ENCODE measurements around the gene RAB11A.

The RAB11A gene

DNA sequence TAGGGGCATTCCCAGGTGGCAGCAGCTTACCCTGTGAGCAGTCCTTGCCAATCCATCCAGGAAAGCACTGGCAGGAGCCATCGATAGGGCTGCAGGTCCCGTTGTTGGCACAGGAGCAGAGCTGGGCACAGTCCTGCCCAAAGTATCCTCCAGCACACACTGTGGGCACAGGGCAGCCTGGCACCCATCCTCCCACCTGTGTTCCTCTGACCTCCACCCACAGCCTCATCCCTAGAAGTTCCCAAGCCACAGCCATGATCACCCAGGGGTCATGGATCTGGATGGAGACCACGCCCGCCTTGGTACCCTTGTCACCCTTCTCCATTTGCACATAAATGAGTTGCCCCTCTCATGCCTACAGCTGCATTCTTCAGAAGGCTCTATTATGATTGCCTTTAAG lies 48.6 kb downstream of the RAB11A start:
- no peak for DNase-seq

DNA sequence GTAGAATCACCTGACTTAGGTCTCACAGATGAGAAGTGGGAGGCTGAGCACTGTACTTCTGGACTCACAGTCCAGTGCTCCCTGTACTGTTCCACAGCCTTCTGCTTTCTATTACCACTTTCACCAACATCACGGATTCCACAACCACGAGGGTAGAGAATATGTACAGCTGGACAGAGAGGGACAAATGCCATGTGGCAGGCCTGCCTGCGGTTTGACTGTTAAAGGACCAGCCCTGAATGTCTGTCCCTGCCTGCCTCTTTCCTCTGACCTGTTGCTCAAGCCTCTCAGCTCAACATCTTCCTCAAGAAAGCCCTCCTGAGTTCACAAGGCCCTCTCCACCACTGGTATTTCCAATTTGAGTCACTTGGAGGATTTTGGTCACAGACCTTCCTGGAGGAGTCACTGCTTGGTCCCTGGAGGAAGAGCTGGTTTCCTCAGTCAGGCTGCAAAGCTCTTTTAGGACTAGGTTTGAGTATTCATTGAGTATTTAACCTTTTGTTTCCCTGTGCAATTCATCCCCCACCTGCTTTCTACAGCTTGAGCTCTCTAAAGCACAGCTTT lies 49.1 kb downstream of the RAB11A start:
- DNase-seq, result no peak

DNA sequence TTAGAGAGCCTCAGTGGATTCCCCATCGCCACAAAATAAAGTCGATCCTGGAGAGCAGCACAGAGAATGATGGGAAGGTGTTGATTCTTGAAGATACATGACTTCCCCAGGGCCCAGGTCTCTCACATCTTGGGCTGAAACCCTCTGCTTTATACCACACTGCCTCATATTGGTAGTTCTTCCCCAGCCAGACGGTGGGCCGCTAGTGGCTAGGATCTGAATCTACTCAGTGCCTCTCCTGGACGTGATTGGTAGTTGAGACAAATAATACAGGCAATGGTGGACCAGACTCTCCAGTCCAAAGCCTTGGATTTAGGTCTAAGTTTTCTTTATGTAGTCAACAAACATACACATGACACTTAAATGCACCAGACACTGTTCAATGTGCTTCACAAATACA lies 49.7 kb downstream of the RAB11A start:
- DNase-seq, result no peak

DNA sequence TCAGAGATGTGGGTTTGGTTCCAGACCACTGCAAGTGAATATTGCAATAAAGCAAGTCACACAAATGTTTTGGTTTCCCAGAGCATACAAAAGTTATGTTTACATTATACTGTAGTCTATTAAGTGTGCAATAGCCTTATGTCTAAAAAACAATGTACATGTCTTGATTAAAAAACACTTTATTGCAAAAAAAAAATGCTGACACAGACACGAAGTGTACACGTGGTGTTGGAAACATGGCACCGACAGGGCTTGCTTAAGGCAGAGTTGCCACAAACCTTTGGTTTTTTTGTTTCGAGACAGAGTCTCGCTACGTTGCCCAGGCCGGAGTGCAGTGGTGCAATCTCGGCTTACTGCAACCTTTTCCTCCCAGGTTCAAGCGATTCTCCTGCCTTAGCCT lies 50.1 kb downstream of the RAB11A start:
- no peak for DNase-seq

DNA sequence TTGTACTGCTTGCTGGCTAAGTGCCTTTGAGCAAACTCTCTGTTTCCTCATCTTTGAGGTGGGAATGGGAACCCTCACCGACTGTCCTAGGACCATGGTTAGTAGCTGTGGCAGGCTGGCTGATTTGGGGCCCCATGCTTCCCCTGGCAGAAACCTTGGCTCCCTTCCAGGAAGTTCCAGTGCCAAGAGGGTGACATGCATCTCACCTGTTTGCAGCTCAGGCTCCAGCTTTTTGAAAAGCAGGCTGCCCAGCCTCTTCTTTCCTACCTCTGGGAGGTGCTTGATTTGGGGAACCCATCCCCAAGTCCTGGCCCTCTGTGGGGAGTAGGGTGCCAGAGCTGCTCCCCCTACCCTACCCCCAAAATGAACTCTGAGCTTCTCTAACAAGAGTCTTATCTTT lies 50.8 kb downstream of the RAB11A start:
- DNase-seq, result no peak

DNA sequence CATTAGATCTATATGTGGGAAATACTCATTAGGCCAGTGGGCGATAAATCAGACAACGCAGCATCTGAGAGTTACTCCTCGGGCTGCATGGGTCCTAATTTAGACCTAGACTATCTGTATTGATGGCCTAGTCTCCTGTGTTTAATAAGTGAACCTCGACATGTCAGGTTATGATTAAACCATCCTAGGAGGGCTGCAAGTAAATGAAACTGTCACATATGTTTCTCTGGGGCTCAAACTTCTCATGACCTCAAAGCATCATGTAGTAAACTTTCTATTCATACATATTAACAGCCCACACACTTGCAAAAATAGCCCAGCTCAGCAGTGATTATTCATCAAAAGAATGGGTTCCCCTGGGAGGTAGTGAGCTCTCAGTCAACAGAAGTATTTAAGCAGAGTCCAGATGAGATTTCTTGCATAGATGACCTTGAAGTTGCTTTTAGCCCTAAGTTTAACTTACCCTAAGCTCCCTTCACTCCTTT lies 51.6 kb downstream of the RAB11A start:
- DNase-seq, result no peak

DNA sequence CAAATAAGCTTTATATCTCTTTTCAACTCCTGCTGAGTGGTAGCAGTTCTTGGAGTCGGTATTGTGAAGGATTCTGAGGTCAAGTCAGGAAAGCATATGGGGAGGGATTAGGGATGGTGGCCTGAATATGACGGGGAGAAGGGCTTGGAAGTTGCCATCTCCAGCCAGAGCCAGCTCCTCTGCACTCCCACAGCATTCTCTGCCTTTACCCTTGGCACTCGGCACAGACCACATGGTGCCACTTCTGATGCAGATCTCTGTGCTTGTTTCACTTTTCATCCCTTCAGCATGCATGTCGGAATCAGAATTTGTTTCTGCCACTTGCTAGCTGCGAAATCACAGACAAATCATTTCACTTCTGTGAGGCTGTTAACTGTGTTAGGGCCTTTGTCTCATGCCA lies 52.5 kb downstream of the RAB11A start:
- DNase-seq, result no peak

DNA sequence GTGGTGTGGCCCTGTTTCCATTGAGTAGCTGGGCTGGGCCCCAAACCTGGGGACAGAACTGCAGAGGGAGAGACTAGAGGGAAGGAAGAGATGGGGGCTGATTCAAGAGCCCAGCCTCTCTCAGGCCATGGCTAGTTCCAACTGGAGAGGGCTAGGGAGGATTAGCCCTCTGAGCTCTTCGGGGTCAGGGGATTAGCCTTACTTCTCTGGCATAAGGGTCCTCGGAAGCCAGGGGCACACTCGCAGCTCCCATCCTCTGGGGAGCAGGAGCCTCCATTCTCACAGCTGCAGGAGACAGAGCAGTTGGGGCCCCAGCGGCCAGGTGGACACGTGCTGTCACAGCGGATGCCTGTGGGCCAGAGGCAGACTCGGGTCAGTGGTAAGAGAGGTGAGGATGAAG lies 53.3 kb downstream of the RAB11A start:
- DNase-seq, result no peak

DNA sequence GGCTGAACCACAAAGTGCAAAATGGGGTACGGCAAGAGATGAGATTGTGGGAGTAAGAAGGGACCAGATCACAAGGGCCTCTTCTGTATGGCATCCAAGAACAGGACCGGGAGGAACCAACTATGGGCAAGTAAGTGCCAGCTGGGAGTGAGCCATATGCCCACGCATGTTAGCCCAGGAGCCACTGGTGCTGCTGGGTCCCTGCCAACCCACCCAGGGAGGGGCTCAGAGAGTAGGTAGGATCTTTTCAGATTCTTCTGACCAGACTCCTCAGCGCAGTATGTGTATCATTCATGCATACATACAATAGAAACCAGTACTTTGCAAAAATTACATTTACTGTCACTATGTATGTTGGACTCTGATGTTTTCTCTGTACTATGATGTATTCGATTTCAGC lies 54.0 kb downstream of the RAB11A start:
- DNase-seq, result no peak

DNA sequence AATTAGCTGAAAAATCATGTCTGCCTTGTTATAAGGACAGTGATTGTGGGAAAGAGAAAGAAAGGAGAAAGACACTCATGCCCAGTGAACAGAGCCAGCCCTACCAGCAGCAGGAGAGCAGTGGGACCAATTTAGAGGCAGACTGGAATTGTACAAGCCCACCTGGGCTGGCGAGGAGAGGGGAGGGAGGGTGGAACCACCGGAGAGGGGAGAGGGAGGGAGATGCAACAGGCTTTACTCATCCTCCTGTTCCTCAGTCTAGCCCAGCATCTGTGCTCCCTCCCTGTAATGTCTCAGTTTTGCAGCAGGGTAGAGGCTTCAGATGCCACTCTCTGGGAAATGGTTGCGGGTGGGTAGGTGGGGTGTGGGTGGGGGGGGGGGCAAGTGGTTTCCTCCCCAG lies 54.7 kb downstream of the RAB11A start:
- no peak for DNase-seq

DNA sequence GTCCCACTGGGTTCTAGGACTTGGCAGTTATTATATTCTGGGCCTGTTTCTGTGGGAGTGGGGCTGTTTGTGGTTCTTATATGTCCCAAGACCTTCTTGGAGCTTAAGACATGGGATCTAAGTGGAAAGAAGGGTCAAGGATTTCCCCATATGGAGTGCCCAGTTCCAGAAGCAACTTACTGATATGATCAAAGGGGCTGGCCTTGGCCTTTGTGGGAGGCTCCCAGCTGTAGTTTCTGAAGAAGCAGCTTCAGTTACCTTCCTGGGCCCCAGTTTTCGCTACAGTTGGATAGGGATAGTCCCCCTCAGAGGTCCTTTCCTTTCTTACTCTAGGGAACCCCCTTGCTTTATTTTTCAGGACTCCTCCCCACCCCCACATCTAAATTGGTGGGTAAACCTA lies 56.0 kb downstream of the RAB11A start:
- DNase-seq, result no peak

DNA sequence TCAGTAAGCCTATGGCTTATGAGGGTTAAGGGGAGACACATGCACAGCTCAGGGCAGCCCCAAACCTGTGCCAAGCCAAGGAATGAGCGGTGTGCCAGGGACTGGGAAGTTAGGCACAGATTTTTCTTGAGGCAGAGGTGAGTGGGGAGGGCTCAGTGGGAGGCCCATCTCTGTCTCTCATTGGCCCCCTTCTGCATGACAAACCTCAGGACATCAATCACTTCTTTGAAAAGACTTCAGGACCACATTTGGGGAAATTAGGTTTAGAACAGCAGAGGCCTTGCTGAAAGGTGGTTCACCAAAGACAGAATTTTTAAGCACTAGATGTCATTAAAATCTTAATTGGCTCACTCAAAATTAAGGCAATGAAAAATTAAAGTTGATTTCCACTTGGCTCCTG lies 57.2 kb downstream of the RAB11A start:
- DNase-seq, result no peak

DNA sequence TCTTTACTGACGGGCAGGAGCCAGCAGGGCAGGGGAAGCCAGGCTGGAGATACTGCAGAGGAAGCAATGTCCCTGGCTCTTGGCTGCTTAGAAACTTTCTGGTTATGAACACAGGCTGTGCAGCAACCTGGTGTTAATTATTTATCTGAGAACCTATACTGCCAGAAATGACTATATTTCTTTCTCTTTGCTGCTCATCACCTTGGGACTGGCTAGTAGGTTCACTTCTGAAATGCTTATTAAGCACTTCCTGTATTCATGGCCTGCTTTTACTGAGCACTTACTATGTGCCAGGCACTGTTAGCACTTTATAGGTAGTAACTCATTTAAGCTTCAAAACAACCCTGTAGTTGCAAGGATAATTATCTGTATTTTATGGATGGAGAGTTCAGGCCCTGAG lies 57.6 kb downstream of the RAB11A start:
- DNase-seq, result no peak

DNA sequence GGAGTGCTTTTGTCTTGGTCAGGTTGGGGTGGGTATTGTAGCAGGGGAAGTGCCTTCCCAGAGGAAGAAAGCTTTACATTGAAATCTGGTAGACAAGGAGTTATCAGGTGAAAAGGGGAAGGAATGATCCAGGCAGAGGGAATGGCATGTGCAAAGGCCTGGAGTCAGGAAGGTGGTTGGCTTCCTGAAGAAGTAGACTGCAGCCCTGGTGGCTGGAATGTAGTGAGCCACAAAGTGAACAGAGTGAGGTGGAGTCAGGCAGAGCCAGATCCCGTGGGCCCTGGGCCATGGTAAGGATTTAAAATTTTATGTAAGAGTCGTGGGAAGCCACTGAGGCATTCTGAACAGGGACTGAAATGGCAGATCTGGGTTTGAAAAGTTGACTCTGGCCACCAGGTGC lies 58.3 kb downstream of the RAB11A start:
- DNase-seq, result no peak

DNA sequence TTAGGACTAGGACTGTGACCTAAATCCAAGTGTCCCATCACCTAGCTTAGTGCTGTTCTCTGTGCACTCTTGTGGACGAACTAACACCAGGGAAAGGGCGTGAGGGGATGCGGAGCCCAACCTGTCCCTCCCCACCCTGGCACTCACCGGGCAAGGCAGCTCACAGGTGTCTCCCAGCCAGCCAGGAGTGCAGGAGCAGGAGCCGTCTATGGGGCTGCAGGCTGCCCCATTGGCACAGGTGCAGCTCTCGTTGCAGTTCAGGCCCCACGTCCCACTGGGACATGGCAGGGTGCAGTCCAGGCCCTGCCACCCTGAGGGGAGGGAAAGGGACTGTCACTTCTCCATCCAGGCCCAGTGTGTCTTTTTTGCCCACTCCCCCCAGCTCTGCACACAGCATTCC lies 60.3 kb downstream of the RAB11A start:
- DNase-seq, result no peak

DNA sequence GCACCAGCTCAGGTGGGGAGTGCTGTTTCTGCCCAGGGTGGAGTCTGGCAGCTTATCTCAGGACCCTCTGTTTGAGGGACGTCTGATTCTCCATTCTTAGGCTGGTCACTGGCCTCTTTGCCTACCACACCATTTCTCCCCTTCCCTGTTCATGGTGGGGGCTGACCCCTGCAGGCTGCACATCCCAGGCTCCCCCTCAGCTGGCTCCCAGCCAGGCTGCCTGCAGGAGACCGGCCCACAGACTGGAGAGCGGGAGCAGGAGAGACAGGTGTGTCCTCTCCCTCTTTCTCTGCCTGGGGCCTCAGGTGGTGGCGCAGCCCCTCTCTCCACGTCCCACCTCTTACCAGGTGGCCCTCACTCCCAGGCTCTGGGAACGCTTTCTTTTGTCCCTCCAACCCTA lies 60.8 kb downstream of the RAB11A start:
- no peak for DNase-seq

DNA sequence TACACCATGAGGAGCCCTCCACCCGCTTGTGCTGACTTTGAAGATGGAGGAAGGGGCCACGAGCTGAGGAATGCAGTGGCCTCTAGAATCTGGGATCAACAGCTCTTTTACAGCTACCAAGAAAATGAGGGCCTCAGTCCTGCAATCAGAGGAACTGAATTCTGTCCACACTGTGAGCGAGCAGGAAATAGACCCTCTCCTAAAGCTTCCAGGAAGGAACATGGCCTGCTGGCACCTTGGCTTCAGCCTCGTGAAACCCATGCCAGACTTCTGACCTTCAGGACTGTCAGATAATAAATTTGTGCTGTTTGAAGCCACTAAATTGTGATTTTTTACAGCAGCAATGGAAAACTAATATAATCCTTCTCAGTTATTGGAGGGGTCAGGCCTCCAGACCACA lies 61.9 kb downstream of the RAB11A start:
- DNase-seq, result no peak

DNA sequence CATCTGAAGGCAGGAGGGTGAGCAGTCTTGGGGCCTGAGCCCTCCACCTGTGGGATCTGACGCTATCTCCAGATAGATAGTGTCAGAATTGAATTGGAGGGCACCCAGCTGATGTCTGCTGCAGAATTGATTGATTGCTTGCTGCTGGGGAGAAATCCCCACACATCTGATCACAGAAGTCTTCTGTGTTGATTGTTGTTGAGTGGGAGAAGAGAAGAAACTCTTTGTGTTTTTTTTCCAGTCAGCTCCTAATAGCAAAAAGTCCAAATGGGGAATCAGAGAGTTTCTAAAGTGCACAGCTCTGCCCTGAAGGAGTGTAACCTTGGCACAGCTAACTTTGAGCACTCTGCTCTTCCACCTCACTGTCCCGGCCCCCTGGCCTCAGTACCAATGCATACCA lies 66.1 kb downstream of the RAB11A start:
- no peak for DNase-seq

DNA sequence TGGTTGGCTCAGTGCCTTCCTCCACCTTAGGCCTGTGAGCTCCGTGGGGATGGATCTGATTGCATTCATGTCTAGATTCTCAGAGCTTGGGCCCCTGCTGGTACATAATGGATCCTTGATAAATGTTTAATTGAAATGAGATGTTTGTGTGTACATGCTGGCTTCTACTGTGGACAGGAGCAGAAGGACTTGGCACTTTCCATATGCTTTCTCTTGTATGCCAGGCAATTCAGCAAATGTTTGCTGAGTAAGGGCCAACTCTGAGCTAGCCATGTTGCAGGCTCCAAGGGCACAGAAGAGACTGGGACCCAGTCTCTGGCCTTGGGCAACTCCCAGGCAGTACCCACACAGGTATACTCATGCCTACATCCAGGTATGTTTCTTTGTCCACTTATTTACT lies 67.0 kb downstream of the RAB11A start:
- no peak for DNase-seq

DNA sequence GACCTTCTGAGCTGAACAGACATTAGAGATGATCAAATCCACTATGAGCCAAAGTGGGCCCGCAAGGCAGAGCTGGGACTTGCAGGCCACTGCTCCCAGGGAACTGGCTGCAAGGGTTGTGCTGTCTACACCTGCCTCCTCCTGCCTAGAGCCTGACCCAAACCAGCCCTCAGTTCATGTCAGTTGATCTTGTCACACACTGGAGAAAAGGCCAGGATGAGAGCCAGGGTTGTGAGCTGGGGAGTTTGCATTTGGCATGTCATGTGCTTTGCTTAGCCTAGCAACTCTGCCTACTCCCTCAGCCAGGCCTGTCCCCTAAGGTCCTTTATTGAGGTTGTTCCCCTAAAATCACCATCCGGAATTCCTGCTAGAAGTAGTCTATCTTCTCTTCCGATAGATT lies 67.8 kb downstream of the RAB11A start:
- DNase-seq, result no peak

DNA sequence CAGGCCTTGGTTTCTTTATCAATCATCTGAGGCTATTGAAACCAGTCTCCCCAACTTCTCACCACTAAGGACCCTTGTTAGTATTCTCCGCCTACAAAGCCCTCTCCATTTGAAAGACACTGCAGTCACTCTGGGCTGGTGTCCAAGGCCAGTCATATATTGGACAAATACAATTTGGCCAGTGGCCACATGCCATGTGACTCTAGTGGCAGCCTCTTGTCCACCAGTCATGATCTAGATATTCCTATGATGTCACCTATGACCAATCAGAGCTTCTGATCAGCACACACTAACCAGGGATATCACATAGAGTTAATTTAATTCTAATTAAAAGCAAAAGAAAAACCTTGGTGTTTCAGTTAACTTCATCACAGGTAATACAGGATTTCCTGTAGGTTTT lies 68.2 kb downstream of the RAB11A start:
- no peak for DNase-seq

DNA sequence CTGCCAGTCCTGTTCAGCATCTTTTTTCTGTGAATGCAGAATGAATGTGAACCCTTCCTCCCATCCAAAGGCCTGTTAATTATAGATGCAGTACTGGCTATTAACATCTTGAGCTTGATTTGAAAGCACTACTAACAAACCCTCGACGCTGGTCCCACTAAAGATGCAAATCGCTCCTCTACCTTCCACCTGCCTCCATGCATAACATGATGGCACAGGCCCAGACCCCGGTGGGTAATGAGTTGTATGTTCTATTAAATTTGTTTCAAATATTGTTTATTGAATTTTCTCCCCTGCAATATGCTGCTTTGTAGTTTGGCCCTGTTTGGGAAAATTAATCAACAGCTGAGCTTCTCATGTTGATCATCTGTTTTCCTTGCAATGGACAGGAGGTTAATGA lies 69.3 kb downstream of the RAB11A start:
- no peak for DNase-seq

DNA sequence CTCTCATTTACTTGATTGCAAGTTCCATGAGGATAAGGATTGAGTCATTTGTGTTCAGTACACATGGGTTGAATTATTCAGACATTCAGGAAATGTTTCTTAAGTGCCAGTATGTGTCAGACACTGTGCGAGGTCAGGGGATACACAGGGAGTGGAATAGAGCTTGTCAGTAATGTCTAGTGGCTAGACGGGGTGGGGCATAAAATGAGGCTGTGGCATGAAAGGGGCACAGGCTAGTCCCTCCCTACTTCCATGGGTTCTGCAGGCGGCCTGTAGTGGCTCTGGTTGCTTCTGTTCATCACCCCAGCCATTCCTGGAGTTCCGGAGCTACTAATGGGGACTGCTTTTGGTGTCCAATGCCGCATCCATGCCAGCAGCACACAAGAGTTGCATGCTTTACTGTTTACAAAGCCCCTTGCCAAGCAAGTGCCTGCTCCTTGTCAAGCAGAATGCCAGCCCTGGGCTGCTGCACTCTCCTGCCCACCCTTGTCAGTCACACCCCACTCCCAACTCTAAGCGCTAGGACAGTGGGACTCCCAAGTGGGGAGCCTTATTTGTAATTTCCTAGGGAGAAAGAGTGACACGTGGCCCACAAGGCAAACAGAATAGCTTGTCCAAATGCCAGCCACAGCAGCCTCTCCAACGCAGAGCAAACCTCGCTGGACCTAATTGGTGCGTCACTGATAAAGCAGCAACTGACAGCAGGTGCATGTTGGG lies 70.8 kb downstream of the RAB11A start:
- DNase-seq, result no peak

DNA sequence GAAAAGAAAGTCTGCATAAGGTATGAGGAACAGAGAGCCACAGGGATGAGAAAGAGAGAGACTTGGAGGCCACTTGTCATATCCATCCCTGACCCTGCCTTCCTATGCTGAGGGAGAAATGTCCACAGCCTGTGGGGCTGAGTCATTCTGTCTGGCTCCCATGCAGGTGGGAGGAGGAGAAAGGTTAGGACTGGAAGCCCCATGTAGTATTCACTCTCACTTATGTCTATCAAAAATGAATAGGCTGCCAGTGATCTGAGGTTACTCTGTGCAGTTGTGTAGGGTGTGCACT lies 71.3 kb downstream of the RAB11A start:
- DNase-seq, result no peak
